SIG-M5 treated with dmso at 0.1 percent for 504 hours (cell line): ENCODE measurements around the gene ANKRD42.

ENCODE experiments used
- DNase-seq: peaks from one replicate; lab custom pipeline; 2025; ENCODE audit not compliant: unreplicated experiment; lab: John Stamatoyannopoulos, UW

The ANKRD42 gene

DNA sequence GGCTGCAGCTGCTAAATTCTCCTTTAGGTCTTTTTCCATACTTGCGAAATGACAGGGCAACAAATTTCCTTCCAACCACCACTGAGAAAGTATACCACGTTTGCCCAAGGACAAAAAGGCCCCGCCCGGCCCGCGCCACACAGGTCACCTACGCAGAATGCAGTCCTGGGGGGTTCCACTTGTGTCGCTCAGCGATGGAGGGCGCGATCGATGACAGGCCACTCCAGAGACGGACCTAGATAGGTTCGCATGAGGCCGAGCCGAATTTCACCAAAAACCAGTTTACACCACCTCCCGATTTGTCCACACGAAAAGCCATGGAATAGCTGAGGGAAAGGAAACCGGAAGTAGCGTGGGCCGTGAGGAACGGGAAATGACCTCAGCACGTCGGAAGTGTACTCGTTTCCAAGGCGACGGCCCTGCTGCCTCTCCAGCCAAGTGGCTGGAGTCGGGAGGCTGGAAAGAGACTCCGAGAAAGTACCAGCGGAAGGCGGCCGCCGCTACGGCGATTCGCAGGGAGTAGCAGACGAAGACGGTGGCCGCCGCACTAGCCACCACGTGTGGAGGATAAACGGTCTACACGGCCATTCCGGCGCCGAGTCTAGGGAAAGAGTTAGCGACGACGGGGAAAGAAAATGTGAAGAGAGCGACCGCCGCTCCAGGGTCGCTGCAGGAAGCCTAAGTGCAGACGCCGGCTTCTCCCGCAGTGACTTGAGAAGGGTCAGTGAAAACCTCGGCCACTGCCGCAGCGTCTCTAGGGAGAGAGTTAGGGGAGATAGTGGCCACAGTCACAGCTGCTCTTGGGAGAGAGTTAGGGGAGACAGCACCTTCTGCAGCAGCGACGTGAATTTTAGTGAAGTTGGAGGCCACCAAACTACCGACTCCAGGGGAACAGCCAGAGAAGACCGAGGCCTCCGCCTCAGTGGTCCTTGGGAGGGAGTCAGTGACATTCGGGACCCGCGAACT is at the start of gene ANKRD42:
TSS of gene ANKRD42 (plus strand) at position 398 of the 966 bp plus-strand sequence. CDS start 959 bp downstream, outside the sequence.
- DNase-seq, result peak; percentile 96

DNA sequence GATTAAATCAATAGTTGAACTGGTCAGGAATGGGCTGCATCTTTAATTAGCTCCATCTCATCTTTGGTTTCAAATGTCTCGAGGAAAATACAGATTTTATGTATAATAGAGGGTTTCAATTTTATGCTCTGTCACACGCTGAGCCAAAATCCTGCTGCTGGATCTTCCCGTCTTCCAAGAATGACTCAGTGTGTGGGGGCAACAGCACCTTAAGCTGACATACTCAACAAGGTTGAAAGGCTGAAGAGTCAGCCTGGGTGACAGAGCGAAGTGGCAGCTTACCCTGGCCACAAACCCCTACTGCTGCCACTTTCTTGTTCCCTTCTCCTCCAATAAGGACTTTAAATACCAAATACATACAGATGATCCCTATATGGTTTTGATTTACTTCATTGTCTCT is 45.6 kb upstream of the ANKRD42 start:
- no peak for DNase-seq

DNA sequence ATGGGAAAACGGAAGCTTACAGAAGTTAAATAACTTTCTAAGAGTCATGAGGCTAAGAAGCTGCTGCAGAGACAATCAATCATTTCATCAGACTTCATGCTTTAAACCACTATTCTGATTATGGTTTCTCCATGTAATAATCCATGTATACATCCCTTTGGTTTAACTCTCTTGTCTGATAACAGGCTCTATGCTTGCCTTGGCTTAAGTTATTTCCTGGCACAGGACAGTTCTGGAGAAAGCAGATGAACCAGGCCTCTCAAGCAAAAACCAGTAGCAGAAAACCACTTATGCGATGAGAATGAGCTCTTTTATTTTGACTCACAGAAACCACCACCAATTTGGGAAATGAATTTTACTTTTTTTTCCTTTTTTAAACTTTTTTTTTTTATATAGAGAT is 43.1 kb upstream of the ANKRD42 start:
- DNase-seq, result no peak

DNA sequence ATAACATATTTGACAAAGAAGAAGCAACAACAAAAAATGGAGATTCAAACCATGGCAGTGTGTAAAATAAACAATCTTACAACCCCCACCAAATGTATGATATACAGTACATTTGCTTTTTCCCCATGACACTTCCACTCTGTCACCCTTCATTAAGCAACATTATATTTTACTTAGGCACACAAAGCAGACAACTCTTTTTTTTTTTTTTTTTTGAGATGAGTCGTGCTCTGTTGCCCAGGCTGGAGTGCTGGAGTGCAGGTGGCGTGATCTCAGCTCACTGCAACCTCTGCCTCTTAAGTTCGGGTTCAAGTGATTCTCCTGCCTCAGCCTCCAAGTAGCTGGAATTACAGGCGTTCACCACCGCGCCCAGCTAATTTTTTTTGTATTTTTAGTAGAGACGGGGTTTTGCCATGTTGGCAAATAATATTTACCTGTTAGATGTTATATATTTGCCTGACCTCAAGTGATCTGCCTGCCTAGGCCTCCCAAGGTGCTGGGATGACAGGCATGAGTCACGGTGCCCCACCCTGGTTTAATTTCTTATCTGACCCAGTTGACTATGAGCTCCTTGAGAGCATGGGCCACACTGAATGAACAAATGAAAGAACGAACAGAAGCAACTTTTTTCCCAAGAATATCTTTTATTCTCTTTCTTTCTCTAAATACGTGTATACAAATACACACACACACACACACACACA is 42.1 kb upstream of the ANKRD42 start:
- DNase-seq, result no peak

DNA sequence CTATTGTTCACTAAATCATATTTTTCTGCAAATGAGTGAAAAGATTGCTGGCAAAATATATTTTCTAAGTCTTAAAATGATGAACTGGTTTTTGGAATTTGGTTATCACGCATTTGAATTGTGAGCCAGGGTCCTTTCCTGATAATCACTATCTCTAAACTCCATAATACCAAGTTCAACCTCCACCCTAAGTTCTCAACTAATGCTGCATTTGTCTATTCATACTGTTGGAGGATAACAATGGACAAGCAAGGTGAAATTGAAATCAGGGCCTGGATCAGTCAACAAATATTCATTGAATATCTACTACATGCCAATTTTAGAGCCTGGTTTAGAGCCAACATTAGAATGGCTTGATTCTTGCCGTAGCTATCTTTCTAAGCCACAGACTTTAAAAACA is 41.2 kb upstream of the ANKRD42 start:
- no peak for DNase-seq

DNA sequence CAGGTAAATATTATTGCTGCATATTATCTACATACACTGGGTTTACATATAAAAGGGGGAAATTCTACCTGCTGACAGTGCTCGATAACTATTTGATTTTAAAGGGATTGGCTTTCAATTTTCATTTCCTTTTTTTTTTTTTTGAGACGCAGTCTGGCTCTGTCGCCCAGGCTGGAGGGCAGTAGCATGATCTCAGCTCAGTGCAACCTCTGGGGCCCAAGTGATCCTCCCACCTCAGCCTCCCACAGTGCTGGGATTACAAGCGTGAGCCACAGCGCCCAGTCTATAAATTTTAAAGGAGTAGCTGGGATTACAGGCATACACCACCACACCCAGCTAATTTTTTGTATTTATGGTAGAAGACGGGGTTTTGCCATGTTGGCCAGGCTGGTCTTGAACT is 39.7 kb upstream of the ANKRD42 start:
- no peak for DNase-seq

DNA sequence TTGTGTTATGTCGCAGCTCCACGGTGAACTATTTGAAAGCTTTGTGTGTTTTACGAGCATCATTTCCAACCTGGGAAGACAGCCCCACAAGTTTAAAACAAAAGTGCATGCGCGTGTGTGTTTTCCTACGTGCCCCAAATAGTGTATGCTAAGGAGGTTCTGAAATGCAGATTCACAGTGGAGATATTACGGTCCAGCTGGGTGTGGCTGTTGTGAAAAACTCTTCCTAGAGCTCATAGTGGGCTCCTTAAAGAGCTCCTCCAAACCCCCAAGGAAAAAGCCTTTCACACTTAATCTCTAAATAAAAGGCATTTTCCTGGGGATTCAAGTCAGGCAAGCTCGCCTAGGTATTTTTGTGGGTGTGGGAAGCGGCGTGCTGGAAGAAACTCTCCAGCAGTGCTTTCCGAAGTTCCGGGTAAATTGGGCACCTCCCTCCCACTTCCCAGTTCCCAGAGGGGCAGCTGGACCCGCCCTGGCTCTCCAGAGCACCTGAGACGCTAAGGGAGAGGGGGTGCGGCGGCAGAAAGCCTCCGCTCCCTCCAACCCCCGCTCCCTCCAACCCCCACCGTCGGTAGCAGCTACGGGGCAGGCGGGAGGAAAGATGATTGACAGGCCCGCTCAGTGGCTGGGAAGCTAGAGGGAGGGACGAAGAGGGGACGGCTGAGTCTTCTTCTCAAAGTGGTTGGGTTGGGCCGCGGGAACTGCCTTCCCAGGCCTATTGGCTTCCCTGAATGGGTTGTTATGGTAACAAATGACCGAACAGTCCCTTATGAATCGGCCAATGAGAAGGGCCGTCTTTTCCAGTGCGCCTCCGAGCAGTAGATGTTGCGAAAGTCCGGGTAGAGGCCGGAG is 37.1 kb upstream of the ANKRD42 start:
- DNase-seq, result peak; percentile 99

DNA sequence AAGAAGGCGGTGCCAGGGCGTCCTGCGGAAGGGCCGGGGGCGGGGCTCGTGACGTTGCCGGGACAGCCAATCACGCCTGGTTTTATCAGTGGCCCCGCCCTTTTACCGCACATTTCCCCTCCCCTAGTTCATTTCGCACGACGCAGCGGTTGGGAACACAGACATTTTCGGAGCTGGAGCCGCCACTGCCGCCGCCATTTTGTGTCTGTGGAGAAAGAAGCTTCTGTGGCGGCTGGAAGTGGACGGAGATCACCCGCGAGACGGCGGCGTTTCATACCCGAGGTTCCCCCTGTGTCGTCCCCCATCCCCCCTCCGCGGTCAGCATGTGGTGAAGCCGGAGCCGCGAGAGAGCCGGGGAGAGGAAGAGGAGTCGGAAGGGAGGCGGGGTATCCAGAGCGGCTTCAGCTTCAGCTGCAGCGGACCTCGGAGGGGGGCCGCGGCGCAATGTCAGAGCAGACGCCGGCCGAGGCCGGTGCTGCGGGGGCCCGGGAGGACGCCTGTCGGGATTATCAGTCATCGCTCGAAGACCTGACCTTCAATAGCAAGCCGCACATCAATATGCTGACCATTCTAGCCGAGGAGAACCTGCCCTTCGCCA is 36.4 kb upstream of the ANKRD42 start, which contains the start of gene PCF11:
TSS of gene PCF11 (plus strand) at position 136 of the 598 bp plus-strand sequence. CDS start at position 445, 309 bp downstream.
- DNase-seq, result no peak

DNA sequence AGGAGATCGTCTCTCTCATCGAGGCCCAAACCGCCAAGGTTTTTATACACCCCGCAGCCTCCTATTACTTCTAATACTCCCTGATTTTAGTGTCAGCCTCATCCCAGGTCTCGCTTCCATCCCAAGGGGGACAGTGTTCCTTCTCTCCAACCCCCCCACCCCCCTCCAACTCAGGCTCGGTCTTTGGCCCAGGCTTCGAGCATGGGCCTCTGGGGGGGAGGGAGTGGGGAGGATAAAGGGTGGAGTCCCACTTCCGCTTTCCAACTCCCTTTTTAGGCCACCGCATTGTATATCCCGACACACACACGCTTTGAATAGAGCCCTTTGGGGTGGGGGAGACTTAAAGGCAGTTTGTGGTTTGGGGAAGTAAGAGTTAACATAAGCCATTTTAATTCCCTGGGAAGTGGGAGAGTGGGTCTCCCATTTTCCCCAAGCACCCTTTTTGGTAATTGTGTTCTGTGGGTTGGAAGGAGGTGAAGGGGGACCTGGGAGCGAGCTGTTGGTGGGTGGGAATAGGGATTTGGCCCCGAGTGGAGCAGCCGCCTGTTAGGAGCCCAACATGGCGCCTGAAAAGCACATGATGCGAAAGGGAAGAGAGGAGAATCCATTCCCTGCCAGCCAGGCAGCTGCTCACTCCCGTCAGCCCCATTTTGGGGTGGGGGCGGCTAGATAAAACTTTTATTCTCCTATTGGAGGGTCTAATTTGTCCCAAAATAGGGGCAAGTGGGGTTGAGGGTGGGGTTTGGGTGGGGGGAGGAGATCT is 35.7 kb upstream of the ANKRD42 start:
- DNase-seq, result peak; percentile 93

DNA sequence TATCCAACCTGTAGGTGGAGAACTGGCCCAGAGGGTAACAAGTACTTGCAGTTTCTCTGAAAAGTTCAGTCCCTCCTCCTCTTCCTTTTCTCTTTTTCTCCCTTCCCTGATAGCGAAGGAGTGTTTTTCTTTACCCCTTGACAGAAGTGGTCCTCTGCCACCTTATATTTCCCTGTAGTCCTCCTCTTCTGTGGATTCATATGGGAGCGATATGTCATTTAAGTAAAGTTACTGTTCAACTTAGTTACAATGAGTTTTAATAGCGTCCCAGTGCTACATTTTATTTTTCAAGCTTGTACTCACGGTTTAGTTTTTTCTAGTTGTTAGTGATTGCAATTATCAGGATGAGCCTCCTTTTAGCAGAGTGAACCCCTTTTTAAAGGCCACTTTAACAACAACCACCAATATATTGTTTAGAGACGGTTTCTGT is 35.1 kb upstream of the ANKRD42 start:
- peak; percentile 69 for DNase-seq

DNA sequence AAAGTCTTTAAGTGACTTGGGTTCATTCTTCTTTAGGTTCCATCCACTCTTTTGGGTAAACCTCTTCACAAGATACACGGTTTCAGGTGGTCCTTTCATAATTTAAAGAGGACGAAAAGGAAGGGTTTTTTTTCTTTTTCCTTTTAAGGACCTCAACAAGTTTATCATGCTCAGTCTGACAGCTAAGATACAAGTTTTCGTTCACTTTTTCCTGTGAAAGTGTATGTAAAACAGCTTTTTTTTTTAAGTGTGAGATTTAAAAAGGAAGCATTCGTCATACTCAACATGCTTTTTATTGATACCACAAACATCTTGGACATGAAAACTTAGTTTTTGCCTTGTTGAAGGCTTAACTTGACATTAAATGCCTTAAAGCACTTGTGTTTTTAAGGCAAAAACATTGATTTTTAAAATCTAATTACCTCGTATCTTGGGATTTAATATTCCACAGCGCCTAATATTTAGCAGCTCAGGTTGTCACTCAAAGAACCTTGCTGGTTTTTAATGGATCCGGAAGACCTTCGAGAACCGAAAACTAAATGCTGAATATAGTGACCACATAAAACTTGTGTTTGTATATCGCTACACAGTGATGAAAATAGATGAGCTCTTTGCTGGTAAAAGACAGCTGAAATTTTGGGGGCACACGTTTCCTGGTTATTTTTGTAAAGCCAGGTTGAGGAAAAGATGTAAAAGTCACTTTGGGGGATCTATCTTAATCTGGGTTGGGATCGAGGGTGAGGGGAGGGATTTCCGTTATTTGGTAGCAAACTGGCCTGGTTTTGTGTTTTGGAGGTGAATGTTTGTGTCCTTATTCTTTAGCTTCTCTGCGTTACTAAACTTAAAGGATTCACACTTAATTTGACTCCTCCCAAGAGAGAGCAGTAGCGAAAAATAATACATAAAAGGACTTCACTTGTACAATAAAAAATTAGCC is 34.3 kb upstream of the ANKRD42 start:
- DNase-seq, result no peak

DNA sequence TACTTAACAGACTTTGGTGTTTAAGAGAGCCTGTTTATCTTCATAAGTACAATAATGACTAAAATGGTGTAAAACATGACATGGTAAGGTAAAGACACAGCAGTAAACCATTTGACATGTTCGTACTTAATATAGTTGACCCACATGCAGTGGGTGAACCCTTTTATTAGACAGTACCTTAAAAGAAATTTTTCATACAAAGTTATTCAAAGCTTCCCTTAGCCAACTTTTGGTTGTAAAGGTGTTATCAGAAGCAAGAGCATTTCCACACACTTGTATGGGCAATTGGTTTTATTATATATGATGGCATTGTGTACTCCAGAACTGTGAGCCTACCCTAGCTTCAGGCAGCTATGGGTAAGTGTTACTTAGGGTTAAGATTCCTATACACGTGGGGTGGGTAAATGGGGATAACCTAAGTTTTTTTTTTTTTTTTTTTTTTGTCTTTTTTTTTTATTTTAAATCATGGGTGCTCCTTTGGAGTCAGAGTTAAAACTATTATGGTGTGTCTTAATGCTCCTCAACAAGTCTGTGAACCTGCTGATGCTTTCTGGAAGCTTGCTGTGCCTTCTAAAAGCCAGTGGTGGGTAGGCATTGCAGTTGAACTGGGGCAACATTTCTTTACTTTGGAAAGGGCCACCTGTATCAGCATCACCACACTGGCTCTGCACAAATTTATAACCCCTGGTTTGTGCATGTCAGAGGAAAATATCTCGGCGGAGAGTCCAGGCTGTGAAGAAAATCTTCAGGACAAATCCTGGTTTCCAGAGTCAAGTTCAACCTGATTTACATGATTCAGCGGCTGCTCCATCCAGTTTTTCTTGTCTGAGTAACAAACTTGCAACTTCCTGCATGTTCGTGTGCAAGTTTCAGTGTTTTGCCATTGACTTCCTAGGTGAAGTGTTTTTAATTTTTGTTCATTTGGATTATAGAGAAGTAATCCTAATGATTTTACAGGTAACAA is 33.3 kb upstream of the ANKRD42 start:
- peak; percentile 58 for DNase-seq

DNA sequence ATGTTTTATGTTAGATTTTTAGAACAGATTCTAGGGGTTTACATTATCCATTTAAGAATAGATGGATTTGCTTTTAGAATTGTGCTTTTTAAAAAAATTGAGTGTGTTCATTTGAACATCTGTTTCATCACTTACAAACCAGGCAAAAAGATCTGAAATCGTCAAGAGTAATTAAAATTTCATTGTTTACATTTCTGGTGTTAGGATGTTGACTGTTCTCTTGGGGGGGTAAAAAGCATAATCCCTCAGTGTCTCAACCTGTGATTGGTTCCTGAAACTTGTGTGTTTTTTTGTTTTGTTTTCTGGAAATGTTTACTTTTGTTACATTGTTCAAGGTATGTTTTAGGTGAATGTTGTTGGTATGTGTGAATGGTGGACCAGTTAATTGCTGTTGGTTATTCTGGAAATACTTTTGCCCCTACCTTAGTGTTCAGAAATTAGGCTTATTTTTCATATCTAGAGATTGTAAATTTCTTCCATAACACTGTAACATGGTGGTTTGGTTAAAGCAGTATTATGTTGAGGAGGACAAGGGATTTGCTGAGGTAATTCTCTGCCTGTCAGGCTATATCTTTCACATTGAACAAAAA is 31.8 kb upstream of the ANKRD42 start:
- no peak for DNase-seq

DNA sequence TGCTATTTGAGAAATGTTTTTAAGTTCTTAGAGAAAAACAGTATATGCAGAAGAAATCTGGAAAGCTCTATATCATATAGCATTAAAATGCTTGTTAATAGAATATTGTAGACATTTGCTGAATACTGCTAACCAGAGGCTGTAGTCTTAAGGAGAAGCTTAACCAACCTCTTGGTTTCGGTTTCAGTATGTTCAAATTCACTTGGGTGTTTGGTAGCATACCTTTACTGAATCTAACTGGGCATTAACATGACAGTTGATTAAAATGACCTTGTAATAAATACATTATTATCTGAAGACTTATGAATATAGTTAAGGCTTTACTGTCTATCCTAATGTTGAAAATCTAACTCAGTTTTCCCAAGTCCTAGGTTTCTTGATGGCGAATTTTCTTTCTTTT is 31.1 kb upstream of the ANKRD42 start:
- DNase-seq, result no peak

DNA sequence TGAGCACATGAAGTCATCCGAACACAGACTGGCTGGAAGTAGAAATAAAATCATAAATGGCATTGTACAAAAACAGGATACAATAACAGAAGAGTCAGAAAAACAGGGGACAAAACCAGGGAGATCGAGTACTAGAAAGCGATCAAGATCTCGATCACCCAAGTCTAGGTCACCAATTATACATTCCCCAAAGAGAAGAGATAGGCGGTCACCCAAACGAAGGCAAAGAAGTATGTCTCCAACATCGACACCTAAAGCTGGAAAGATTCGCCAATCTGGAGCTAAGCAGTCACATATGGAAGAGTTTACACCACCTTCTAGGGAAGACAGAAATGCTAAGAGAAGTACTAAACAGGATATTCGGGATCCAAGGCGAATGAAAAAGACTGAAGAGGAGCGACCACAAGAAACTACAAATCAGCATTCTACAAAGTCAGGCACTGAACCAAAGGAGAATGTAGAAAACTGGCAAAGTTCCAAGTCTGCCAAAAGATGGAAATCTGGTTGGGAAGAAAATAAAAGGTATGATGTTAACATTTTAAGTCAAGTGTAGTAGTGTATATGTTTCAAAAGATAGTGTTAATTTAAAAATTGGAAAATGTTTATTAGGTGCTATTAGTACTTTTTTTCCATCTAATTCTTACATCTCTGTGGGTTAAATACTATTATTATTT is 27.2 kb upstream of the ANKRD42 start:
- DNase-seq, result no peak

DNA sequence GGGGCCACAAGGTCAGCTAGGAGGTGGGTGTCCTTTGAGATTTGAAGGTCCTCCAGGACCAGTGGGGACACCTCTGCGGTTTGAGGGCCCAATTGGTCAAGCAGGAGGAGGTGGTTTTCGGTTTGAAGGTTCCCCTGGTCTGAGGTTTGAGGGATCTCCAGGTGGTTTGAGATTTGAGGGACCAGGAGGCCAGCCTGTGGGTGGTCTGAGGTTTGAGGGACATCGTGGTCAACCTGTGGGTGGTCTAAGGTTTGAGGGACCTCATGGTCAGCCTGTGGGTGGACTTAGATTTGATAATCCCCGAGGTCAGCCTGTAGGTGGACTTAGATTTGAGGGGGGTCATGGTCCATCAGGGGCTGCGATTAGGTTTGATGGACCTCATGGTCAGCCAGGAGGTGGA is 24.8 kb upstream of the ANKRD42 start:
- no peak for DNase-seq

DNA sequence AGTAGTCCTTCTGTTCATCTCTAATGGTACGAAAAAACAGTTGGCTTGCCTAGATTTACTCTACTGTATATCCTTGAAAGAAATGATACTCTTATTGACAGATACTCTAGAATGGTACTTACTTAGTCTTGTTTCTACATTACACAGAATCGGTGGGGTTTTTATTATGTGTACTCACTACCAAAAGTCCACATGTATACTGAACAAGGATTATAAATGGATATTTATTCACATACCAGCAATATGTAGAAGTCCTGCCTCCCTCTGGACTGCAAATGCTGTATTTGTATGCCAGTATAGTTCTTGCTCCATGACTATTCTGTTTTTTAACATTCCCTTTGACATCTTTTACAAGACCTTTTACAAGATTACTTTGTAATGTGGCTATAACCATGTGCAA is 22.6 kb upstream of the ANKRD42 start:
- DNase-seq, result no peak
